K562 (cell line): Measurements from ENCODE around the gene UBL7. TPM values are rescaled to one million over a fixed set of nuclear protein-coding genes. Genes with fewer than 3 reads are reported as not detected.

Experiments
- ATAC-seq: fragments of 200-7000 bp; cut with Tn5 transposase; 3 replicates; pipeline ENCODE4 v1.9.1; 2020; ENCODE audit warnings: moderate library complexity
- BruUV-seq: library from RNA; stranded (reverse); fragments of 400-500 nt; replicated peaks from 2 replicates; lab custom pipeline; 2021; lab: Mats Ljungman, UMichigan
- CTCF ChIA-PET: fragments of 300-600 bp; formaldehyde crosslinking; extraction: SDS; loops from one replicate; lab custom pipeline; 2021; ENCODE audit warnings: low intra/inter-chr PET ratio; lab: Yijun Ruan, JAX
- POLR2A ChIA-PET: fragments of 300-600, 350-650 bp; sonication (Branson Sonifier 250); formaldehyde crosslinking; extraction: SDS; loops from one replicate; lab custom pipeline; 2021; ENCODE audit warnings: antibody characterized with exemption, inconsistent platforms; lab: Yijun Ruan, JAX
- DNase-seq, 4 experiments: peaks; one replicate each; pipeline versions ENCODE4 v3.0.0 to v3.0.0-alpha.2; 2011 to 2018; ENCODE audit warnings: low spot score in 3 of 4, mixed read lengths in 3 of 4; ENCODE audit errors: extremely low read depth in 1 of 4
- FAIRE-seq: peaks from 2 replicates; lab custom pipeline; 2011; peaks lifted over from hg19 to GRCh38; lab: Jason Lieb, UNC
- H2AFZ ChIP-seq: 2 replicates; pipeline ENCODE4 v1.6.0; 2011; ENCODE audit warnings: low read depth, low read length, control low read depth, inconsistent platforms
- H3K27ac ChIP-seq: fragments of 200-600 bp; 3 replicates; pipeline ENCODE4 v1.8.0; 2011; ENCODE audit warnings: low read depth, mild to moderate bottlenecking, control low read depth, inconsistent platforms, low read length, moderate library complexity, mixed read lengths; ENCODE audit errors: extremely low read depth
- H3K27me3 ChIP-seq, 2 experiments: fragments of 300-600 bp in 1 of 2; 2 replicates in 1 of 2; 3 replicates in 1 of 2; pipeline versions ENCODE4 v1.6.0 to v1.8.0; 2011; ENCODE audit warnings: inconsistent platforms in 2 of 2, low read length in 2 of 2, mild to moderate bottlenecking in 1 of 2, mixed read lengths in 1 of 2, moderate library complexity in 1 of 2; ENCODE audit not compliant: control insufficient read depth in 2 of 2, insufficient read depth in 2 of 2
- H3K36me3 ChIP-seq: fragments of 300-600 bp; 3 replicates; pipeline ENCODE4 v1.8.0; 2011; ENCODE audit warnings: mild to moderate bottlenecking, low read length, inconsistent platforms; ENCODE audit not compliant: control insufficient read depth, insufficient read depth
- H3K4me1 ChIP-seq, 2 experiments: fragments of 200-600 bp in 1 of 2; replicated peaks in 1 of 2; 2 replicates in 1 of 2; 3 replicates in 1 of 2; pipeline versions ENCODE4 v1.5.1 to v1.8.0; 2011; ENCODE audit warnings: inconsistent platforms in 2 of 2, low read length in 2 of 2, mild to moderate bottlenecking in 1 of 2, mixed read lengths in 1 of 2, moderate library complexity in 1 of 2; ENCODE audit not compliant: control insufficient read depth in 2 of 2, insufficient read depth in 2 of 2
- H3K4me2 ChIP-seq: 2 replicates; pipeline ENCODE4 v1.6.1; 2011; ENCODE audit warnings: low read length, control low read depth, inconsistent platforms, mixed read lengths; ENCODE audit not compliant: insufficient read depth
- H3K4me3 ChIP-seq: fragments of 200-600 bp; sonication (generic), shearing (Covaris generic); 2 replicates; pipeline ENCODE4 v1.5.1; 2016; ENCODE audit warnings: control low read depth, inconsistent platforms
- H3K79me2 ChIP-seq: fragments of 200-600 bp; 3 replicates; pipeline ENCODE4 v1.8.0; 2011; ENCODE audit warnings: low read length, inconsistent platforms; ENCODE audit not compliant: control insufficient read depth, insufficient read depth
- H3K9ac ChIP-seq, 2 experiments: 2 replicates each; pipeline versions ENCODE4 v1.6.0 to v1.6.1; 2011; ENCODE audit warnings: low read depth in 2 of 2, low read length in 2 of 2, control low read depth in 1 of 2, inconsistent platforms in 1 of 2, mild to moderate bottlenecking in 1 of 2, mixed read lengths in 1 of 2; ENCODE audit not compliant: insufficient read depth in 1 of 2
- H3K9me1 ChIP-seq: one replicate; pipeline ENCODE4 v1.6.0; 2011; ENCODE audit warnings: inconsistent platforms, mild to moderate bottlenecking, low read length, moderate library complexity; ENCODE audit not compliant: control insufficient read depth, insufficient read depth
- H3K9me3 ChIP-seq: replicated peaks from 2 replicates; pipeline ENCODE4 v1.5.1; 2011; ENCODE audit warnings: low read depth, low read length, inconsistent platforms; ENCODE audit not compliant: control insufficient read depth, insufficient read depth
- H4K20me1 ChIP-seq: replicated peaks from 2 replicates; pipeline ENCODE4 v1.6.1; 2011; ENCODE audit warnings: low read length, inconsistent platforms, mixed read lengths; ENCODE audit not compliant: control insufficient read depth, insufficient read depth
- ATF3 ChIP-seq, 2 experiments: fragments of 450-650 bp in 1 of 2; sonication (generic) in 1 of 2; formaldehyde crosslinking in 1 of 2; IDR thresholded peaks in 1 of 2; conservative IDR thresholded peaks in 1 of 2; 2 replicates each; pipeline versions ENCODE4 v1.6.1 to v1.8.1; 2016 to 2023; ENCODE audit warnings: mild to moderate bottlenecking in 2 of 2, moderate library complexity in 2 of 2, inconsistent platforms in 1 of 2, missing genetic modification reagents in 1 of 2
- CXXC5 ChIP-seq: fragments of 250-450 bp; sonication (Bioruptor Pico); IDR thresholded peaks from 2 replicates; pipeline ENCODE4 v1.8.0; 2022; ENCODE audit warnings: inconsistent platforms, mild to moderate bottlenecking, moderate library complexity
- ESRRB ChIP-seq: fragments of 250-450 bp; sonication (Bioruptor Pico); IDR thresholded peaks from 2 replicates; pipeline ENCODE4 v1.5.0; 2020; ENCODE audit warnings: mild to moderate bottlenecking, moderate library complexity, borderline replicate concordance
- JUND ChIP-seq, 2 experiments: IDR thresholded peaks; 2 replicates in 1 of 2; 3 replicates in 1 of 2; pipeline ENCODE4 v1.6.1; 2011; ENCODE audit warnings: borderline replicate concordance in 2 of 2, low read depth in 2 of 2, low read length in 2 of 2, improper control_type of control experiment in 1 of 2, missing biosample characterization in 1 of 2, missing genetic modification characterization in 1 of 2, missing genetic modification reagents in 1 of 2
- PHF8 ChIP-seq: fragments of 200-600 bp; sonication (generic); IDR thresholded peaks from 2 replicates; pipeline ENCODE4 v1.6.1; 2012; ENCODE audit warnings: mixed run types, mild to moderate bottlenecking, inconsistent platforms, low read length, moderate library complexity, borderline replicate concordance
- RBM15 ChIP-seq: fragments of 200-400 bp; formaldehyde crosslinking; IDR thresholded peaks from 2 replicates; pipeline ENCODE4 v1.6.1; 2018; ENCODE audit warnings: mild to moderate bottlenecking, low read length, moderate library complexity; ENCODE audit not compliant: insufficient read depth
- RBM39 ChIP-seq: fragments of 200-400 bp; formaldehyde crosslinking; optimal IDR thresholded peaks from 2 replicates; pipeline ENCODE3; 2018; ENCODE audit warnings: low read depth, low read length
- ZNF121 ChIP-seq: sonication (generic); formaldehyde crosslinking; conservative IDR thresholded peaks from 2 replicates; pipeline ENCODE4 v1.8.0; 2022; ENCODE audit warnings: missing genetic modification reagents
- WGBS: fragments of 100-300 bp; shearing (Covaris generic); methylation state at CpG from one replicate; pipeline ENCODE4 v1.1.6; 2016; ENCODE audit warnings: low coverage, mixed read lengths; ENCODE audit not compliant: insufficient coverage; ENCODE audit errors: missing lambda C conversion rate; 5-methylcytosine and 5-hydroxymethylcytosine counted together
- in situ Hi-C: fragments of 300-500 bp; cut with MboI; formaldehyde crosslinking; loops from 4 replicates; pipeline ENCODE4 v1.15.0; 2018; ENCODE audit warnings: inconsistent platforms, mixed read lengths
- intact Hi-C: fragments of 100-400 bp; cut with micrococcal nuclease; formaldehyde crosslinking; loops from 2 replicates; pipeline ENCODE4 v1.14.2; 2022
- polyA plus RNA-seq, 8 experiments: library from polyadenylated mRNA; depleted of rRNA in 4 of 8; stranded (reverse) in 5 of 8; unstranded in 3 of 8; fragments of >200 nt; fragmentation: Nextera tagmentation in 2 of 8; fragmentation: Illumina TruSeq in 1 of 8; extraction: Ambion mirVana in 2 of 8; extraction: Trizol in 1 of 8; gene quantifications; 2 replicates each; pipeline versions ENCODE4 v1.2.1 to v1.2.3, GENCODE V29; 2011 to 2014; ENCODE audit warnings: inconsistent platforms in 1 of 8, missing spikeins in 1 of 8
- total RNA-seq, 7 experiments: library from RNA; depleted of rRNA in 6 of 7; stranded (reverse); fragments of >200 nt in 6 of 7; fragmentation: Illumina TruSeq in 2 of 7; extraction: Trizol in 2 of 7; gene quantifications; 2 replicates each; pipeline versions ENCODE4 v1.2.1 to v1.2.3, GENCODE V29; 2011 to 2021; ENCODE audit warnings: low replicate concordance in 1 of 7
- TF ChIP-seq, protein P1 (sequence below): fragments of 450-650 bp; IDR thresholded peaks from 2 replicates; pipeline ENCODE4 v1.6.1; 2017; ENCODE audit warnings: mild to moderate bottlenecking, moderate library complexity

UBL7 gene
- total and polyA plus RNA-seq, 9 of the 15 experiments (the other 6 are each of a cell fraction or from before 2014, with no cell fraction given) = 19.2 to 63.4 (median 44.9) TPM

DNA sequence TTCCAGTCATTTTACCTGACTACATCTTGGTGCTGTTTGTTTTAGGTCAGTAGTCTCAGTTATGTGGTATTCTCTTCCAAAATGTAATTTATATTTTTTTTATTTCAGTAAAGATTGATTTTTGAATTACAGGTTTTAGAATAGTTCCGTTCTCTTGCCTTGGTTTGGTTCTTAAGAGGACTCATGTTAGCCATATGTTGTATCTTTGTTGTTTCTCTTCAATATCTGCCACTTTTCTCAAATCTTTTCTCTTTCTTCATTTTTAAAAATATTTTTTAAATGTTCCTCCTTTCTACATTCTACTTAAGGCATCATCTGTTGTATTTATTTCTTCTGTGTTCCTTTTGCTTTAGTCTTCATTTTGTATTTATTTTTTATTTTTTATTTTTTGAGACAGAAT is 5.6 kb upstream of the UBL7 start (continued):
- TF ChIP-seq CXXC5 = no peak
- no peak for TF ChIP-seq ESRRB

GRCh38 chr15:74464897-74465296 is 3.9 kb upstream of the UBL7 start:
- Histone ChIP-seq H3K4me3 (no peak overlapping the region), H3K27me3 (no peaks in the 10 kb centered on the region), H3K9ac (no peak overlapping the region), H3K79me2 (peaks cover 44% of the 10 kb centered on the region), H3K9me3 (no peaks in the 10 kb centered on the region), H3K4me2 (0 out of 2 replicates have a peak overlapping the region, but pooled peaks have one; percentile 47), H3K27ac (peak overlapping the region; percentile 21; the same call in 1 of the 3 replicates), H3K9me1 (no peaks in the 10 kb centered on the region), H4K20me1 (peaks cover 4% of the 10 kb centered on the region; the same call in 1 of the 2 replicates), H2AFZ (no peak overlapping the region), H3K36me3 (peaks cover 17% of the 10 kb centered on the region; the same call in 2 of the 3 replicates), H3K4me1 (peaks cover 10 to 16% of the 10 kb centered on the region in 2 experiments; a peak in 4 of 5 replicates)
- POLR2A ChIA-PET = interaction anchor here (0.6 to 1.1 kb wide), 3 partner anchors 12 to 319 kb away, joined by 3 to 4 read pairs (median 3); no protein-coding TSS in a partner anchor
- TF ChIP-seq JUND (IDR thresholded peaks at IDR 0.05; ENCODE audit: borderline replicate concordance, low read depth, low read length) = 0 out of 2 replicates have a peak, but pooled peaks have one; percentile 21
- TF ChIP-seq JUND (tag; IDR thresholded peaks at IDR 0.05; ENCODE audit: borderline replicate concordance, low read depth, low read length) = no peak
- TF ChIP-seq RBM39 = no peak
- TF ChIP-seq, protein P1, sequence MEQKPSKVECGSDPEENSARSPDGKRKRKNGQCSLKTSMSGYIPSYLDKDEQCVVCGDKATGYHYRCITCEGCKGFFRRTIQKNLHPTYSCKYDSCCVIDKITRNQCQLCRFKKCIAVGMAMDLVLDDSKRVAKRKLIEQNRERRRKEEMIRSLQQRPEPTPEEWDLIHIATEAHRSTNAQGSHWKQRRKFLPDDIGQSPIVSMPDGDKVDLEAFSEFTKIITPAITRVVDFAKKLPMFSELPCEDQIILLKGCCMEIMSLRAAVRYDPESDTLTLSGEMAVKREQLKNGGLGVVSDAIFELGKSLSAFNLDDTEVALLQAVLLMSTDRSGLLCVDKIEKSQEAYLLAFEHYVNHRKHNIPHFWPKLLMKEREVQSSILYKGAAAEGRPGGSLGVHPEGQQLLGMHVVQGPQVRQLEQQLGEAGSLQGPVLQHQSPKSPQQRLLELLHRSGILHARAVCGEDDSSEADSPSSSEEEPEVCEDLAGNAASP = no peak
- peak; percentile 55 for TF ChIP-seq ZNF121 (CRISPR knock-in tag)
- TF ChIP-seq PHF8 = no peak
- peak; percentile 32; the same call in 1 of the 2 replicates for TF ChIP-seq ATF3 (IDR thresholded peaks at IDR 0.05)
- TF ChIP-seq ATF3 (CRISPR knock-in tag; conservative IDR thresholded peaks at IDR 0.05) = no peak
- TF ChIP-seq RBM15 = no peak
- DNase-seq = no peak
- no peak for ATAC-seq
- CTCF ChIA-PET = no interaction called here
- FAIRE-seq = no peak
- in situ Hi-C loops (no loop called here), intact Hi-C loops (loop anchor here (2.0 to 5.0 kb wide), 3 partner anchors 18 to 147 kb away; partner anchors contain the start of gene ARID3B)
- WGBS = 57% methylated on average over 2 of the region's 2 CpGs
- no TSS peak for BruUV-seq
